K562 (cell line): ENCODE measurements around the gene RARS1. TPM values are rescaled to one million over a fixed set of nuclear protein-coding genes. Genes with fewer than 3 reads are reported as not detected.

Experiments used
- ATAC-seq: fragments of 200-7000 bp; cut with Tn5 transposase; 3 replicates; pipeline ENCODE4 v1.9.1; 2020; ENCODE audit warnings: moderate library complexity
- BruUV-seq: library from RNA; stranded (reverse); fragments of 400-500 nt; replicated peaks from 2 replicates; lab custom pipeline; 2021; lab: Mats Ljungman, UMichigan
- CTCF ChIA-PET: fragments of 300-600 bp; formaldehyde crosslinking; extraction: SDS; loops from one replicate; lab custom pipeline; 2021; ENCODE audit warnings: low intra/inter-chr PET ratio; lab: Yijun Ruan, JAX
- POLR2A ChIA-PET: fragments of 300-600, 350-650 bp; sonication (Branson Sonifier 250); formaldehyde crosslinking; extraction: SDS; loops from one replicate; lab custom pipeline; 2021; ENCODE audit warnings: antibody characterized with exemption, inconsistent platforms; lab: Yijun Ruan, JAX
- DNase-seq, 4 experiments: peaks; one replicate each; pipeline versions ENCODE4 v3.0.0 to v3.0.0-alpha.2; 2011 to 2018; ENCODE audit warnings: low spot score in 3 of 4, mixed read lengths in 3 of 4; ENCODE audit errors: extremely low read depth in 1 of 4
- FAIRE-seq: peaks from 2 replicates; lab custom pipeline; 2011; peaks lifted over from hg19 to GRCh38; lab: Jason Lieb, UNC
- H2AFZ ChIP-seq: 2 replicates; pipeline ENCODE4 v1.6.0; 2011; ENCODE audit warnings: low read depth, low read length, control low read depth, inconsistent platforms
- H3K27ac ChIP-seq: fragments of 200-600 bp; 3 replicates; pipeline ENCODE4 v1.8.0; 2011; ENCODE audit warnings: low read depth, mild to moderate bottlenecking, control low read depth, inconsistent platforms, low read length, moderate library complexity, mixed read lengths; ENCODE audit errors: extremely low read depth
- H3K27me3 ChIP-seq, 2 experiments: fragments of 300-600 bp in 1 of 2; 2 replicates in 1 of 2; 3 replicates in 1 of 2; pipeline versions ENCODE4 v1.6.0 to v1.8.0; 2011; ENCODE audit warnings: inconsistent platforms in 2 of 2, low read length in 2 of 2, mild to moderate bottlenecking in 1 of 2, mixed read lengths in 1 of 2, moderate library complexity in 1 of 2; ENCODE audit not compliant: control insufficient read depth in 2 of 2, insufficient read depth in 2 of 2
- H3K36me3 ChIP-seq: fragments of 300-600 bp; 3 replicates; pipeline ENCODE4 v1.8.0; 2011; ENCODE audit warnings: mild to moderate bottlenecking, low read length, inconsistent platforms; ENCODE audit not compliant: control insufficient read depth, insufficient read depth
- H3K4me1 ChIP-seq, 2 experiments: fragments of 200-600 bp in 1 of 2; replicated peaks in 1 of 2; 2 replicates in 1 of 2; 3 replicates in 1 of 2; pipeline versions ENCODE4 v1.5.1 to v1.8.0; 2011; ENCODE audit warnings: inconsistent platforms in 2 of 2, low read length in 2 of 2, mild to moderate bottlenecking in 1 of 2, mixed read lengths in 1 of 2, moderate library complexity in 1 of 2; ENCODE audit not compliant: control insufficient read depth in 2 of 2, insufficient read depth in 2 of 2
- H3K4me2 ChIP-seq: 2 replicates; pipeline ENCODE4 v1.6.1; 2011; ENCODE audit warnings: low read length, control low read depth, inconsistent platforms, mixed read lengths; ENCODE audit not compliant: insufficient read depth
- H3K4me3 ChIP-seq: fragments of 200-600 bp; sonication (generic), shearing (Covaris generic); 2 replicates; pipeline ENCODE4 v1.5.1; 2016; ENCODE audit warnings: control low read depth, inconsistent platforms
- H3K79me2 ChIP-seq: fragments of 200-600 bp; 3 replicates; pipeline ENCODE4 v1.8.0; 2011; ENCODE audit warnings: low read length, inconsistent platforms; ENCODE audit not compliant: control insufficient read depth, insufficient read depth
- H3K9ac ChIP-seq, 2 experiments: 2 replicates each; pipeline versions ENCODE4 v1.6.0 to v1.6.1; 2011; ENCODE audit warnings: low read depth in 2 of 2, low read length in 2 of 2, control low read depth in 1 of 2, inconsistent platforms in 1 of 2, mild to moderate bottlenecking in 1 of 2, mixed read lengths in 1 of 2; ENCODE audit not compliant: insufficient read depth in 1 of 2
- H3K9me1 ChIP-seq: one replicate; pipeline ENCODE4 v1.6.0; 2011; ENCODE audit warnings: inconsistent platforms, mild to moderate bottlenecking, low read length, moderate library complexity; ENCODE audit not compliant: control insufficient read depth, insufficient read depth
- H3K9me3 ChIP-seq: replicated peaks from 2 replicates; pipeline ENCODE4 v1.5.1; 2011; ENCODE audit warnings: low read depth, low read length, inconsistent platforms; ENCODE audit not compliant: control insufficient read depth, insufficient read depth
- H4K20me1 ChIP-seq: replicated peaks from 2 replicates; pipeline ENCODE4 v1.6.1; 2011; ENCODE audit warnings: low read length, inconsistent platforms, mixed read lengths; ENCODE audit not compliant: control insufficient read depth, insufficient read depth
- BRD4 ChIP-seq: fragments of 200-600 bp; sonication (generic); IDR thresholded peaks from 2 replicates; pipeline ENCODE4 v1.6.1; 2017; ENCODE audit warnings: inconsistent platforms
- BRF1 ChIP-seq: IDR thresholded peaks from 3 replicates; pipeline ENCODE4 v1.6.1; 2011; ENCODE audit warnings: borderline replicate concordance, mild to moderate bottlenecking; ENCODE audit not compliant: insufficient read length; ENCODE audit errors: extremely low read depth
- EZH2 ChIP-seq: IDR thresholded peaks from 2 replicates; pipeline ENCODE4 v1.6.1; 2012; ENCODE audit warnings: low read depth, mild to moderate bottlenecking, inconsistent platforms, low read length, borderline replicate concordance
- HIVEP1 ChIP-seq: fragments of 250-450 bp; sonication (Bioruptor Pico); IDR thresholded peaks from 2 replicates; pipeline ENCODE4 v1.4.0; 2020; ENCODE audit warnings: mild to moderate bottlenecking
- NFIC ChIP-seq: fragments of 450-650 bp; IDR thresholded peaks from 2 replicates; pipeline ENCODE4 v1.6.1; 2017; ENCODE audit warnings: mild to moderate bottlenecking, inconsistent platforms
- NR2C1 ChIP-seq, 2 experiments: fragments of 450-650 bp; IDR thresholded peaks; 2 replicates each; pipeline ENCODE4 v1.6.1; 2017; ENCODE audit warnings: mild to moderate bottlenecking in 2 of 2, antibody characterized with exemption in 1 of 2, inconsistent platforms in 1 of 2, missing compliant biosample characterization in 1 of 2, missing genetic modification characterization in 1 of 2
- SAFB ChIP-seq: fragments of 200-400 bp; formaldehyde crosslinking; IDR thresholded peaks from 2 replicates; pipeline ENCODE4 v1.6.1; 2017; ENCODE audit warnings: low read depth, low read length, borderline replicate concordance
- TAF1 ChIP-seq: IDR thresholded peaks from 2 replicates; pipeline ENCODE4 v1.6.1; 2011; ENCODE audit warnings: mild to moderate bottlenecking, low read length, moderate library complexity; ENCODE audit not compliant: insufficient read depth, control insufficient read depth, severe bottlenecking; ENCODE audit errors: extremely low read depth
- ZNF217 ChIP-seq: sonication (generic); formaldehyde crosslinking; IDR thresholded peaks from 2 replicates; pipeline ENCODE4 v1.8.0; 2022; ENCODE audit warnings: mild to moderate bottlenecking, missing genetic modification reagents
- ZNF3 ChIP-seq: fragments of 250-450 bp; sonication (Bioruptor Pico); IDR thresholded peaks from 2 replicates; pipeline ENCODE4 v1.5.0; 2021; ENCODE audit warnings: mild to moderate bottlenecking, moderate library complexity
- WGBS: fragments of 100-300 bp; shearing (Covaris generic); methylation state at CpG from one replicate; pipeline ENCODE4 v1.1.6; 2016; ENCODE audit warnings: low coverage, mixed read lengths; ENCODE audit not compliant: insufficient coverage; ENCODE audit errors: missing lambda C conversion rate; 5-methylcytosine and 5-hydroxymethylcytosine counted together
- in situ Hi-C: fragments of 300-500 bp; cut with MboI; formaldehyde crosslinking; loops from 4 replicates; pipeline ENCODE4 v1.15.0; 2018; ENCODE audit warnings: inconsistent platforms, mixed read lengths
- intact Hi-C: fragments of 100-400 bp; cut with micrococcal nuclease; formaldehyde crosslinking; loops from 2 replicates; pipeline ENCODE4 v1.14.2; 2022
- polyA plus RNA-seq, 8 experiments: library from polyadenylated mRNA; depleted of rRNA in 4 of 8; stranded (reverse) in 5 of 8; unstranded in 3 of 8; fragments of >200 nt; fragmentation: Nextera tagmentation in 2 of 8; fragmentation: Illumina TruSeq in 1 of 8; extraction: Ambion mirVana in 2 of 8; extraction: Trizol in 1 of 8; gene quantifications; 2 replicates each; pipeline versions ENCODE4 v1.2.1 to v1.2.3, GENCODE V29; 2011 to 2014; ENCODE audit warnings: inconsistent platforms in 1 of 8, missing spikeins in 1 of 8
- total RNA-seq, 7 experiments: library from RNA; depleted of rRNA in 6 of 7; stranded (reverse); fragments of >200 nt in 6 of 7; fragmentation: Illumina TruSeq in 2 of 7; extraction: Trizol in 2 of 7; gene quantifications; 2 replicates each; pipeline versions ENCODE4 v1.2.1 to v1.2.3, GENCODE V29; 2011 to 2021; ENCODE audit warnings: low replicate concordance in 1 of 7
- TF ChIP-seq, protein P1 (sequence below), 2 experiments: fragments of 450-650 bp in 1 of 2; sonication (generic) in 1 of 2; formaldehyde crosslinking in 1 of 2; IDR thresholded peaks; 2 replicates each; pipeline versions ENCODE4 v1.7.1 to v1.9.0; 2016 to 2022; ENCODE audit warnings: inconsistent platforms in 1 of 2, mild to moderate bottlenecking in 1 of 2, missing genetic modification reagents in 1 of 2
- TF ChIP-seq, protein P2 (sequence below), 3 experiments: fragments of 200-800 bp in 1 of 3; sonication (Bioruptor generic) in 1 of 3; sonication (generic) in 1 of 3; formaldehyde crosslinking in 1 of 3; IDR thresholded peaks; 2 replicates each; pipeline versions ENCODE4 v1.6.1 to v1.8.0; 2016 to 2022; ENCODE audit warnings: mild to moderate bottlenecking in 2 of 3, missing compliant biosample characterization in 2 of 3, missing genetic modification characterization in 2 of 3, missing genetic modification reagents in 1 of 3

Gene RARS1
- total and polyA plus RNA-seq, 9 of the 15 experiments (the other 6 are each of a cell fraction or from before 2014, with no cell fraction given) = 109 to 196 (median 139) TPM

DNA sequence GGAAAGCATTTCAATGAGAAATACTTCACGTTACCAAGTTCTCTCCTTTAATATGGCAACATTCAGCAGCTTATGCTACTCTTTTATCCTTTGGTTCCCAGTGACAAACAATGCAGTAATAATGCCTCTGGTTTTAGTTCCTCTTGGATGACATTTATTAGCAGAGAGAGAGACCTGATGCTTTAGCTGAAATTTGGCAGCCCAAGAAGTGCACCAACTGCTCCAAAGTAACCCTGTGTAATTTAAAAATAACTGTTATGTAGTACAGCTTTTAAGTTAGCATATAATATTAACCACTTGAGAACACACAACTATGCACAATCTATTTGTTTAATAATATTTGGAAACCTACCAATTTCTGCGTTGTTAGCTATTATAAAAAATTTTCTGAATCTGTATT lies 71.1 kb downstream of the RARS1 start:
- H3K4me3 ChIP-seq = no peak overlapping the region
- no peaks in the 10 kb centered on the region for H4K20me1 ChIP-seq
- H3K27me3 ChIP-seq = no peaks in the 10 kb centered on the region
- H3K4me1 ChIP-seq = no peaks in the 10 kb centered on the region
- WGBS = 92% methylated on average over 2 of the region's 2 CpGs
- H3K9me1 ChIP-seq = no peaks in the 10 kb centered on the region
- in situ Hi-C loops = no loop called here
- no peak overlapping the region for H3K9ac ChIP-seq
- H3K79me2 ChIP-seq = peaks cover 14% of the 10 kb centered on the region; the same call in 2 of the 3 replicates
- CTCF ChIA-PET = no interaction called here
- peaks cover 96% of the 10 kb centered on the region for H3K36me3 ChIP-seq
- FAIRE-seq = no peak
- BruUV-seq = no TSS peak
- H3K4me2 ChIP-seq = no peak overlapping the region
- intact Hi-C loops = no loop called here
- H3K27ac ChIP-seq = no peak overlapping the region
- DNase-seq = no peak
- no peak overlapping the region for H2AFZ ChIP-seq
- H3K9me3 ChIP-seq = no peaks in the 10 kb centered on the region
- POLR2A ChIA-PET = no interaction called here
- no peak for ATAC-seq
- TF ChIP-seq NR2C1 (IDR thresholded peaks at IDR 0.05) = no peak
- no peak for TF ChIP-seq NR2C1 (tag; IDR thresholded peaks at IDR 0.05)
- no peak for TF ChIP-seq BRD4
- TF ChIP-seq TAF1 = no peak
- no peak for TF ChIP-seq NFIC
- no peak for TF ChIP-seq BRF1
- TF ChIP-seq, protein P1, sequence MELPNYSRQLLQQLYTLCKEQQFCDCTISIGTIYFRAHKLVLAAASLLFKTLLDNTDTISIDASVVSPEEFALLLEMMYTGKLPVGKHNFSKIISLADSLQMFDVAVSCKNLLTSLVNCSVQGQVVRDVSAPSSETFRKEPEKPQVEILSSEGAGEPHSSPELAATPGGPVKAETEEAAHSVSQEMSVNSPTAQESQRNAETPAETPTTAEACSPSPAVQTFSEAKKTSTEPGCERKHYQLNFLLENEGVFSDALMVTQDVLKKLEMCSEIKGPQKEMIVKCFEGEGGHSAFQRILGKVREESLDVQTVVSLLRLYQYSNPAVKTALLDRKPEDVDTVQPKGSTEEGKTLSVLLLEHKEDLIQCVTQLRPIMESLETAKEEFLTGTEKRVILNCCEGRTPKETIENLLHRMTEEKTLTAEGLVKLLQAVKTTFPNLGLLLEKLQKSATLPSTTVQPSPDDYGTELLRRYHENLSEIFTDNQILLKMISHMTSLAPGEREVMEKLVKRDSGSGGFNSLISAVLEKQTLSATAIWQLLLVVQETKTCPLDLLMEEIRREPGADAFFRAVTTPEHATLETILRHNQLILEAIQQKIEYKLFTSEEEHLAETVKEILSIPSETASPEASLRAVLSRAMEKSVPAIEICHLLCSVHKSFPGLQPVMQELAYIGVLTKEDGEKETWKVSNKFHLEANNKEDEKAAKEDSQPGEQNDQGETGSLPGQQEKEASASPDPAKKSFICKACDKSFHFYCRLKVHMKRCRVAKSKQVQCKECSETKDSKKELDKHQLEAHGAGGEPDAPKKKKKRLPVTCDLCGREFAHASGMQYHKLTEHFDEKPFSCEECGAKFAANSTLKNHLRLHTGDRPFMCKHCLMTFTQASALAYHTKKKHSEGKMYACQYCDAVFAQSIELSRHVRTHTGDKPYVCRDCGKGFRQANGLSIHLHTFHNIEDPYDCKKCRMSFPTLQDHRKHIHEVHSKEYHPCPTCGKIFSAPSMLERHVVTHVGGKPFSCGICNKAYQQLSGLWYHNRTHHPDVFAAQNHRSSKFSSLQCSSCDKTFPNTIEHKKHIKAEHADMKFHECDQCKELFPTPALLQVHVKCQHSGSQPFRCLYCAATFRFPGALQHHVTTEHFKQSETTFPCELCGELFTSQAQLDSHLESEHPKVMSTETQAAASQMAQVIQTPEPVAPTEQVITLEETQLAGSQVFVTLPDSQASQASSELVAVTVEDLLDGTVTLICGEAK (IDR thresholded peaks at IDR 0.05) = no peak
- TF ChIP-seq, protein P1 (CRISPR knock-in tag; IDR thresholded peaks at IDR 0.05) = no peak
- no peak for TF ChIP-seq EZH2
- TF ChIP-seq ZNF217 (CRISPR knock-in tag) = no peak
- TF ChIP-seq ZNF3 = no peak
- TF ChIP-seq, protein P2, sequence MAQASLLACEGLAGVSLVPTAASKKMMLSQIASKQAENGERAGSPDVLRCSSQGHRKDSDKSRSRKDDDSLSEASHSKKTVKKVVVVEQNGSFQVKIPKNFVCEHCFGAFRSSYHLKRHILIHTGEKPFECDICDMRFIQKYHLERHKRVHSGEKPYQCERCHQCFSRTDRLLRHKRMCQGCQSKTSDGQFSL (CRISPR knock-in tag; IDR thresholded peaks at IDR 0.05) = no peak
- TF ChIP-seq, protein P2 (tag; IDR thresholded peaks at IDR 0.05) = no peak
- TF ChIP-seq HIVEP1 (CRISPR knock-in tag) = no peak
- no peak for TF ChIP-seq SAFB
